ENCODE measurements around the gene PTPRG. TPM values are rescaled to one million over a fixed set of nuclear protein-coding genes. Genes with fewer than 3 reads are reported as not detected.

PTPRG gene
- total and polyA plus RNA-seq, 2 donors (not counting 3 experiments of a cell fraction or from before 2014, with no cell fraction given): 8.9 to 39.1 TPM

- H3K4me3 ChIP-seq (replicated peaks in 1 of 3; ENCODE audit: insufficient read depth in 1 of 3, low read depth in 1 of 3, low read length in 3 of 3): no peak overlapping the region
- no peak overlapping the region for H2AFZ ChIP-seq (ENCODE audit: low read depth, low read length)
- DNase-seq (ENCODE audit: low read depth, low spot score) (no peak), FAIRE-seq (no peak)
- ChIA-PET POLR2A (no interaction called here), CTCF (no interaction called here)
- H4K20me1 ChIP-seq (replicated peaks; ENCODE audit: control insufficient read depth, extremely low read depth, insufficient read depth, low read length): no peaks in the 10 kb centered on the region
- no peaks in the 10 kb centered on the region for H3K9me3 ChIP-seq (replicated peaks; ENCODE audit: control insufficient read depth, insufficient read depth, low read length)
- BruUV-seq (replicated peaks): no TSS peak
- H3K9me1 ChIP-seq (replicated peaks; ENCODE audit: control insufficient read depth, extremely low read depth, insufficient read depth, low read length): no peaks in the 10 kb centered on the region
- H3K4me2 ChIP-seq (ENCODE audit: insufficient read depth, low read length): no peak overlapping the region
- H3K27me3 ChIP-seq (ENCODE audit: control insufficient read depth in 2 of 2, insufficient read depth in 2 of 2, low read length in 2 of 2): no peaks in the 10 kb centered on the region
- intact Hi-C loops (cut with micrococcal nuclease): no loop called here
- H3K27ac ChIP-seq (ENCODE audit: insufficient read depth, low read depth, low read length): no peak overlapping the region
- dilution Hi-C loops (cut with MboI; ENCODE audit: extremely low pct_ligation_motif_present, low sequenced_read_pairs): no loop called here
- H3K79me2 ChIP-seq (ENCODE audit: control insufficient read depth, insufficient read depth, low read length): no peaks in the 10 kb centered on the region
- TF ChIP-seq CTCF (IDR thresholded peaks at IDR 0.05; ENCODE audit: extremely low read depth in 1 of 2, insufficient read depth in 1 of 2, low read depth in 1 of 2, low read length in 2 of 2) (no peak), MAX (IDR thresholded peaks at IDR 0.05; ENCODE audit: insufficient read depth, insufficient read length) (no peak), POLR2A (IDR thresholded peaks at IDR 0.05; ENCODE audit: low read depth, low read length) (no peak), POLR2AphosphoS5 (IDR thresholded peaks at IDR 0.05; ENCODE audit: insufficient read depth, low read depth, low read length) (no peak), MYC (IDR thresholded peaks at IDR 0.05; ENCODE audit: low read depth, low read length) (no peak), JUN (IDR thresholded peaks at IDR 0.05; ENCODE audit: borderline replicate concordance, insufficient read depth, insufficient read length, low read depth) (no peak), EZH2 (IDR thresholded peaks at IDR 0.05; ENCODE audit: borderline replicate concordance, low read depth, low read length, severe bottlenecking) (no peak), FOS (IDR thresholded peaks at IDR 0.05; ENCODE audit: borderline replicate concordance, insufficient read depth, low read length) (no peak), GATA2 (IDR thresholded peaks at IDR 0.05; ENCODE audit: insufficient read depth, insufficient read length, low read depth, low read length) (no peak)
- H3K36me3 ChIP-seq (ENCODE audit: control insufficient read depth in 2 of 2, extremely low read depth in 1 of 2, insufficient read depth in 2 of 2, low read length in 2 of 2): no peaks in the 10 kb centered on the region
- no peak overlapping the region for H3K9ac ChIP-seq (replicated peaks; ENCODE audit: extremely low read depth, insufficient read depth, low read length)
- no peaks in the 10 kb centered on the region for H3K4me1 ChIP-seq (ENCODE audit: control insufficient read depth, extremely low read depth, insufficient read depth, low read length)
Measured at GRCh38 chr3:61913701-61914100, 352.3 kb downstream of the PTPRG start.
